Suppressor macrophage treated with lipopolysaccharide for 4 hours (primary cell): ENCODE measurements around the gene PRAMEF18.
"Not testable (repeated sequence)": the region's sequence is repeated elsewhere in the genome, so short reads cannot be mapped to it uniquely, and the experiment has no call there.

Experiments used
- DNase-seq: peaks from one replicate; pipeline ENCODE4 v3.0.0-alpha.2; 2020

Gene PRAMEF18

GRCh38 chr1:13225675-13226204 lies at the start of gene PRAMEF18:
Gene PRAMEF18 (minus strand): TSS chr1:13226154. CDS start chr1:13226106, 48 bp downstream.
- DNase-seq: not testable (repeated sequence)

GRCh38 chr1:13265124-13265523 lies 39.2 kb upstream of the PRAMEF18 start:
- DNase-seq: not testable (repeated sequence)

GRCh38 chr1:13253898-13254297 lies 27.9 kb upstream of the PRAMEF18 start, which contains the start of gene PRAMEF5:
Gene PRAMEF5 (plus strand): TSS chr1:13254198. CDS start chr1:13259269, 5,071 bp downstream.
- DNase-seq: not testable (repeated sequence)

- DNase-seq: not testable (repeated sequence)
Observed at GRCh38 chr1:13247122-13247521, 21.2 kb upstream of the PRAMEF18 start.

GRCh38 chr1:13246554-13246871 lies 20.6 kb upstream of the PRAMEF18 start:
- not testable (repeated sequence) for DNase-seq

- DNase-seq: not testable (repeated sequence)
Observed at GRCh38 chr1:13245841-13246553, 20.0 kb upstream of the PRAMEF18 start.

GRCh38 chr1:13243536-13244263 lies 17.7 kb upstream of the PRAMEF18 start:
- not testable (repeated sequence) for DNase-seq

GRCh38 chr1:13239633-13240032 lies 13.7 kb upstream of the PRAMEF18 start:
- DNase-seq: not testable (repeated sequence)

GRCh38 chr1:13237572-13237971 lies 11.6 kb upstream of the PRAMEF18 start:
- DNase-seq: not testable (repeated sequence)

GRCh38 chr1:13234057-13234456 lies 8.1 kb upstream of the PRAMEF18 start:
- not testable (repeated sequence) for DNase-seq

GRCh38 chr1:13232056-13232455 lies 6.1 kb upstream of the PRAMEF18 start:
- DNase-seq: not testable (repeated sequence)

GRCh38 chr1:13231061-13231750 lies 5.3 kb upstream of the PRAMEF18 start:
- not testable (repeated sequence) for DNase-seq

- not testable (repeated sequence) for DNase-seq
Observed at GRCh38 chr1:13230601-13231000, 4.6 kb upstream of the PRAMEF18 start.

GRCh38 chr1:13230096-13230495 lies 4.1 kb upstream of the PRAMEF18 start:
- DNase-seq: not testable (repeated sequence)

GRCh38 chr1:13228343-13228781 lies 2.4 kb upstream of the PRAMEF18 start:
- DNase-seq: peak; percentile 30

GRCh38 chr1:13227271-13228055 lies 1.5 kb upstream of the PRAMEF18 start:
- not testable (repeated sequence) for DNase-seq

GRCh38 chr1:13224480-13225060 lies 1.4 kb downstream of the PRAMEF18 start:
- no peak for DNase-seq

- not testable (repeated sequence) for DNase-seq
Observed at GRCh38 chr1:13222788-13223187, 3.2 kb downstream of the PRAMEF18 start.

- not testable (repeated sequence) for DNase-seq
Observed at GRCh38 chr1:13219203-13219602, 6.8 kb downstream of the PRAMEF18 start.

- DNase-seq: not testable (repeated sequence)
Observed at GRCh38 chr1:13216619-13217018, 9.3 kb downstream of the PRAMEF18 start.

- not testable (repeated sequence) for DNase-seq
Observed at GRCh38 chr1:13208712-13209111, 17.2 kb downstream of the PRAMEF18 start.

- not testable (repeated sequence) for DNase-seq
Observed at GRCh38 chr1:13201309-13201708, 24.6 kb downstream of the PRAMEF18 start, which contains the start of gene PRAMEF13. Gene PRAMEF13 (minus strand): TSS chr1:13201409. CDS start chr1:13199589, 1,820 bp downstream.
